Hematopoietic multipotent progenitor cell treated with erythropoietin and hydrocortisone succinate and interleukin-3 and kit ligand, for 6 days (in vitro differentiated cells): ENCODE data around the gene SAP25.
"Not testable (repeated sequence)": the region's sequence is repeated elsewhere in the genome, so short reads cannot be mapped to it uniquely, and the experiment has no call there.

Experiments
- DNase-seq: peaks from one replicate; pipeline ENCODE4 v3.0.0-alpha.2; 2015

Gene SAP25

GRCh38 chr7:100559127-100559526, 14.6 kb downstream of the SAP25 start:
- DNase-seq: no peak

- peak; percentile 98 for DNase-seq
Observed at GRCh38 chr7:100556541-100556940, 17.2 kb downstream of the SAP25 start.

- no peak for DNase-seq
Observed at GRCh38 chr7:100555701-100556100, 18.0 kb downstream of the SAP25 start.

GRCh38 chr7:100553032-100553431, 20.7 kb downstream of the SAP25 start:
- no peak for DNase-seq

- DNase-seq: no peak
Observed at GRCh38 chr7:100552532-100552931, 21.2 kb downstream of the SAP25 start.

GRCh38 chr7:100548446-100548845, 25.3 kb downstream of the SAP25 start:
- DNase-seq: not testable (repeated sequence)

- DNase-seq: peak; percentile 33
Observed at GRCh38 chr7:100547872-100548271, 25.8 kb downstream of the SAP25 start.

GRCh38 chr7:100546926-100547800, 26.5 kb downstream of the SAP25 start:
- DNase-seq: no peak

- no peak for DNase-seq
Observed at GRCh38 chr7:100546129-100546925, 27.4 kb downstream of the SAP25 start.

- no peak for DNase-seq
Observed at GRCh38 chr7:100545360-100546128, 28.2 kb downstream of the SAP25 start.

- DNase-seq: no peak
Observed at GRCh38 chr7:100544967-100545359, 28.7 kb downstream of the SAP25 start.

- DNase-seq: no peak
Observed at GRCh38 chr7:100544386-100544785, 29.3 kb downstream of the SAP25 start.

- no peak for DNase-seq
Observed at GRCh38 chr7:100543586-100543985, 30.1 kb downstream of the SAP25 start.

GRCh38 chr7:100541309-100541708, 32.4 kb downstream of the SAP25 start:
- not testable (repeated sequence) for DNase-seq

- DNase-seq: no peak
Observed at GRCh38 chr7:100540073-100540723, 33.5 kb downstream of the SAP25 start.

GRCh38 chr7:100539436-100540006, 34.2 kb downstream of the SAP25 start:
- DNase-seq: no peak

GRCh38 chr7:100538654-100539435, 34.9 kb downstream of the SAP25 start, which contains the start of gene AGFG2:
Gene AGFG2, plus strand, starts transcription at chr7:100539203. Its CDS starts 144 bp downstream, at chr7:100539347.
- DNase-seq: peak; percentile 100

- no peak for DNase-seq
Observed at GRCh38 chr7:100538348-100538653, 35.4 kb downstream of the SAP25 start.

- DNase-seq: not testable (repeated sequence)
Observed at GRCh38 chr7:100536695-100537094, 37.0 kb downstream of the SAP25 start.

GRCh38 chr7:100535982-100536381, 37.7 kb downstream of the SAP25 start:
- DNase-seq: not testable (repeated sequence)
